ENCODE data around the gene CBX8.

The CBX8 gene

DNA sequence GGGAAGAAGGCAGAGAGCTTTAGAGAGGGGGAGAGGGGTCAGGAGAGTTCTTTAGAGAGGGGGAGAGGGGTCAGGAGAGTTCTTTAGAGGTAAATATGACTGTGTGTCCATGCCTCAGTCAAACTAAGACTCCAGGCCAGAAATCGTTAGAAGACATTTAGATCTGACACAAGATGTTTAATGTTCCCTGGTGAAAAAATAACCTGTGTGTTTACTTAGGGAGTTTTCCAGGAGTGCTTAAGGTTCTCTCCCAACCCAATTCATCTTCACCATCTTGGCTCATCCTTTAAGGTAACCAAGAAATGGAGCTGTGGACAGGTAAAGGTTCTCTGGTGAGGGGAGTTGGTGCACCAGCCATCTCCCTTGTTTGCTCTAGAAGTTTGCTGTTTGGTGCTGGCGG, 32.6 kb upstream of the CBX8 start:
- no peak overlapping the region for H3K4me3 ChIP-seq (ENCODE audit: low read depth, low read length)
- TF ChIP-seq, protein P1, sequence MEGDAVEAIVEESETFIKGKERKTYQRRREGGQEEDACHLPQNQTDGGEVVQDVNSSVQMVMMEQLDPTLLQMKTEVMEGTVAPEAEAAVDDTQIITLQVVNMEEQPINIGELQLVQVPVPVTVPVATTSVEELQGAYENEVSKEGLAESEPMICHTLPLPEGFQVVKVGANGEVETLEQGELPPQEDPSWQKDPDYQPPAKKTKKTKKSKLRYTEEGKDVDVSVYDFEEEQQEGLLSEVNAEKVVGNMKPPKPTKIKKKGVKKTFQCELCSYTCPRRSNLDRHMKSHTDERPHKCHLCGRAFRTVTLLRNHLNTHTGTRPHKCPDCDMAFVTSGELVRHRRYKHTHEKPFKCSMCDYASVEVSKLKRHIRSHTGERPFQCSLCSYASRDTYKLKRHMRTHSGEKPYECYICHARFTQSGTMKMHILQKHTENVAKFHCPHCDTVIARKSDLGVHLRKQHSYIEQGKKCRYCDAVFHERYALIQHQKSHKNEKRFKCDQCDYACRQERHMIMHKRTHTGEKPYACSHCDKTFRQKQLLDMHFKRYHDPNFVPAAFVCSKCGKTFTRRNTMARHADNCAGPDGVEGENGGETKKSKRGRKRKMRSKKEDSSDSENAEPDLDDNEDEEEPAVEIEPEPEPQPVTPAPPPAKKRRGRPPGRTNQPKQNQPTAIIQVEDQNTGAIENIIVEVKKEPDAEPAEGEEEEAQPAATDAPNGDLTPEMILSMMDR (IDR thresholded peaks at IDR 0.05; ENCODE audit: borderline replicate concordance, insufficient read depth, low read depth, low read length) = no peak

DNA sequence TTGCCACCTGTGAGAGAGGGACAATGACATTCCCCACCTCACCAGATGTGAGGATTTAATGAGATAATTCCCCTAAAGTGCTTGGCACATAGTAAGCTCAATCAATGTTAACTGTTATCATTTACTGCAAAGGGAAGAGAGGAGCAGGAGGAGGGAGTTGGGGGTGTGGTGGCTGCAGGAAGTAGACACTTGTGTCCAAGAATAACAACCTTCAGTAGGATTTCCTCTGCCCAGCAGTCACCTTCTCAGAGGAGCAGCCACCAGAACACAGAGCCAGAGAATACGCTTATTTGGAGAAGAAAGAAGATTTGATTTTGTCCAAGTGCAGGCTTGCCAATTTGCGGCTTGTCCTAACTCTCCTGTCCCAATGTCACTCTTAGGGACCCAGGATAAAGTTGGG, 32.1 kb upstream of the CBX8 start:
- no peak overlapping the region for H3K4me3 ChIP-seq (ENCODE audit: low read depth, low read length)
- TF ChIP-seq, protein P1 (IDR thresholded peaks at IDR 0.05; ENCODE audit: borderline replicate concordance, insufficient read depth, low read depth, low read length) = no peak

DNA sequence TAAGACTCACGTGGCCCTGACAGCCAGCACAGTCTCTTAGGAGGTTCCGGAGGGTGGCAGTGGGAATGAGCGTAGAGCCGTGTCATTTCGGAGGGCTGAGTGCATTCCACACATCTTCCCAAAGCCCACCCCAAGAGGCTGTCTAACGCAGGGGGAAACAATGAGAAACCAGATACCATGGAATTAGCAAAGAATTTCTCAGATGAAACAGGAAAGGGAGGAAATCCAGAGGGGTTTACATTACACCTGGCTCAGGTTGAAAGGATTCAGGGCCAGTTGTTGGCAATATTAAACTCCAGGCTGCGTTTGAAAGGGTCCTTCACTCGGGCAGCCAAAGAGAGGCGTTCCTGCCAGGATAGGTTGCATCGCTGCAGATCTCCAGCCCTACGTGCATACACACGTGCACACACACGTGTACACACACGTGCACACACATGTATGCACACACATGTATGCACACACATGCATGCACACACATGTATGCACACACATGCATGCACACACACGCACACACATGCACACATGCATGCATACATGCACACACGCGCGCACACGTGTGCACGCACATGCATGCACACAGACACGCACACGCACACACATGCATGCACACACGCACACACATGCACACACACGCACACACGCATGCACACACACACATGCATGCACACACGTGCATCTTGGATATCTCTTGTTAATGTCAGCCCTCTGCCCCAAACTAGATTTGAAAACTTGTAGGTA, 30.1 kb upstream of the CBX8 start:
- no peak overlapping the region for H3K4me3 ChIP-seq (ENCODE audit: low read depth, low read length)
- TF ChIP-seq, protein P1 (IDR thresholded peaks at IDR 0.05; ENCODE audit: borderline replicate concordance, insufficient read depth, low read depth, low read length) = no peak

DNA sequence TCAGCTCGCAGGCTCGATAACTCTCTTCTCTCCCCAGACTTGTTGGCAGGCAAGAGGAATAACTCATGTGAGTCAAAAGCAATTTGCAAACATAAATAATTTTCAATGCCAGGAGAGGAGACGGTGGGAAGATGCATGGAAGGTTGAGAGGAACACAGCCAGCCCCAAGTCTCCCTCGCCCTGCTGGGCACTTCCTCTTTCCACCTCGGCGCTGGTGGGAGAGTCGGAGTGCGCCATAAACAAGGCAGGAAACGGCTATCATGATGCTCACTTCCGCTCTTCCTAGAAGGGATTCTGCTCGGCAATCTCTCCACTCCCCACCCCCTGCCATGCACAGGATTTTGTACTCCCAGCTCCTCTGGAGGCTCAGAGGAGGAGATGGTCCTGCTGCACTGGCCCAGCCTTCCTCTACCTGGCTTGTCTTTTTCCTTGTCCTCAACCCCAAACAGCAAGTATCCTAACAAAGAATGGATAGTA, 29.4 kb upstream of the CBX8 start:
- TF ChIP-seq, protein P1 (IDR thresholded peaks at IDR 0.05; ENCODE audit: borderline replicate concordance, insufficient read depth, low read depth, low read length) = no peak
- H3K4me3 ChIP-seq (ENCODE audit: low read depth, low read length) = no peak overlapping the region

DNA sequence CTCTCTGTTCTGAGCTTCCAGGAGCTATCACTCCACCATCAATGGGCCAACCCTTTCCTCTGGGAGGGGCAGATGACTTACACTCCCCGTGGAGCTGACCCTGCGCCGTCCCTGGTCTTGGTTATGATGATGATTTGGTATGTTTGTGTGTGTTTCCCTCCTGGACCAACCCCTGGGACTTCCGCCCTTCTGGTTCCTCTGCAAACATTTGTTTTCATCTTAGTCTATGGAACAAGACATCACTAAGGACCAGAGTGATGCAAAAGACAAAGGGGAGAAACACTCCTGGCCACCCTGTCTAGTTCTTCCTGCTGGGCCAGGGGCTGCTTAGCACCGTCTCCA, 28.7 kb upstream of the CBX8 start:
- H3K4me3 ChIP-seq (ENCODE audit: low read depth, low read length) = no peak overlapping the region
- TF ChIP-seq, protein P1 (IDR thresholded peaks at IDR 0.05; ENCODE audit: borderline replicate concordance, insufficient read depth, low read depth, low read length) = no peak

DNA sequence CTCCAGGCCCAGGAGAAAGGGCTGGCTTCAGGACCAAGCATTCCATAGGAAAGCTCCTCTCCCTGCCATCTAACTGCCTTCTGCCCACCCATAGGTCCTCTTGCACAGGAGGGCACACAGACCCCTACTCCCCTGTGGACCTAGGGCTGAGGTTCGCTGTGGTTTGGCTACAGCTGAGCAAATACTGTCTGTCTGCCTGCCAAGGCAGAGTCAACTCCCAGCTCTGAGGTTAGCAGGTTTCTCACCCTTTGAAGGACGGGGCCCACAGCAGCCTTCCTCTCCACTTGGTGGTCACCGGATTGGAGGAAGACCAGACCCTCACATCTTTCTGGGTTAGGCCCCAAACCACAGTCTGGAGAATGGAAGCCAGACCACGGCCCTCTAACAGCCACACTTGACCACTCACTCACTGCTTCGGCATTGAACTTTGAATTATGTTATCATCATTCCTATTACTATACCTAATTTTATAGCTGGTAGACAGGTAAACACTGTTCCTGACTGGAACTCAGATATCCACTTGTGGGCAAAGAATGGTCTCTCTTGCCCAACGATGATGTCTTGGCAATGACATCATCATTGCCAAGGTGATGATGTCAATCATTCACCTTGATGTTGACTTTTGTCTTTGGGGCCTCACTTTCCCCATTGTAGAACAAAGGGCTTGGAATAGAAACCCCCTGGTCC, 28.2 kb upstream of the CBX8 start:
- TF ChIP-seq, protein P1 (IDR thresholded peaks at IDR 0.05; ENCODE audit: borderline replicate concordance, insufficient read depth, low read depth, low read length) = no peak
- no peak overlapping the region for H3K4me3 ChIP-seq (ENCODE audit: low read depth, low read length)

DNA sequence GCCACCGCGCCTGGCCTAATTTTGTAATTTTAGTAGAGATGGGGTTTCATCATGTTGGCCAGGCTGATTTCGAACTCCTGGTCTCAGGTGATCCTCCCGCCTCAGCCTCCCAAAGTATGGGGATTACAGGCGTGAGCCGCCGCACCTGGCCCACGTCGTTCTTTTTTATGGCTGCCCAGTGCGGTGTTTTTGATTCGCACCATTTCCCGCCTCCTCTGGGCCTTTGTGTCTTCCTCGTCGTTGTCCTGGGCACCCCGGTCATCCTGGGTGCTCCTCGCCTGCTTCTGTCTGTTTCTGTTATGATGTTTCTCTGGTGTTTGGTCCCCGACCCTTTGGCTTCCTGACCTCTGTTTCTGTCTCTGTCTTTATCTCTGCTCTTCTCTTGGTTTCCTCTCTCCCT, 27.4 kb upstream of the CBX8 start:
- no peak overlapping the region for H3K4me3 ChIP-seq (ENCODE audit: low read depth, low read length)
- TF ChIP-seq, protein P1 (IDR thresholded peaks at IDR 0.05; ENCODE audit: borderline replicate concordance, insufficient read depth, low read depth, low read length) = no peak
